ENCODE measurements around the gene RNASE1.
"Not testable (repeated sequence)": the region's sequence is repeated elsewhere in the genome, so short reads cannot be mapped to it uniquely, and the experiment has no call there.

Gene RNASE1

DNA sequence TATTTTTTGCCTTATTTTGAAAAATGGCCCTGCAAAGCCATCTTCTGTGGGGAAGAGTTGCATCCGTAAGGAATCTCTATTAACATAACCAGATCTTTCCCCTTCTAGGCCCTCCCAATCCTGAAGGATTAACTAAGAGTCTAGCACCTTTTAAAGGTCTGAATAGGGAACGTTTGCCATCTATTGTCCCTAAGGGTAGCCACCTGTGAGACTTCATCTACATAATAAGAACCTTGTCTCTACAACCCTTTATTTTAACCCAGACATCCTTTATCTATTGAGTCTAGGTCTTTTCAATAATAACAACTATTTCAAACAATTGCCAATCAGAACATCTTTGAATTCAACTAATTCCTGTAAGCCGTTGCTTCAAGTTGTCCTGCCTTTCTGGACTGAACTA is 30.0 kb downstream of the RNASE1 start:
- TF ChIP-seq EZH2phosphoT487 (IDR thresholded peaks at IDR 0.05; ENCODE audit: low read depth) (no peak), CTCF (IDR thresholded peaks at IDR 0.05; ENCODE audit: low read depth, low read length) (no peak)
- Histone ChIP-seq H3K27ac (ENCODE audit: low read length) (no peak overlapping the region), H3K27me3 (ENCODE audit: low read depth, low read length) (no peaks in the 10 kb centered on the region), H3K9me3 (ENCODE audit: insufficient read depth, low read length) (no peaks in the 10 kb centered on the region), H3K4me1 (ENCODE audit: low read length) (peaks cover 8% of the 10 kb centered on the region), H3K79me2 (ENCODE audit: low read length) (no peaks in the 10 kb centered on the region), H3K4me3 (ENCODE audit: low read length) (no peak overlapping the region), H4K20me1 (ENCODE audit: insufficient read depth, low read length) (no peaks in the 10 kb centered on the region), H2AFZ (ENCODE audit: low read depth, low read length) (no peak overlapping the region), H3K36me3 (replicated peaks; ENCODE audit: low read depth, low read length) (no peaks in the 10 kb centered on the region), H3K4me2 (ENCODE audit: low read length) (no peak overlapping the region), H3K9ac (ENCODE audit: low read length) (no peak overlapping the region)

- Histone ChIP-seq H3K9ac (ENCODE audit: low read length) (no peak overlapping the region), H3K4me1 (ENCODE audit: low read length) (peaks cover 21% of the 10 kb centered on the region), H3K4me2 (ENCODE audit: low read length) (no peak overlapping the region), H3K36me3 (replicated peaks; ENCODE audit: low read depth, low read length) (no peaks in the 10 kb centered on the region), H3K4me3 (ENCODE audit: low read length) (no peak overlapping the region), H3K27ac (ENCODE audit: low read length) (no peak overlapping the region), H2AFZ (ENCODE audit: low read depth, low read length) (no peak overlapping the region), H3K27me3 (ENCODE audit: low read depth, low read length) (no peaks in the 10 kb centered on the region), H3K79me2 (ENCODE audit: low read length) (no peaks in the 10 kb centered on the region), H3K9me3 (ENCODE audit: insufficient read depth, low read length) (no peaks in the 10 kb centered on the region), H4K20me1 (ENCODE audit: insufficient read depth, low read length) (no peaks in the 10 kb centered on the region)
- no peak for TF ChIP-seq EZH2phosphoT487 (IDR thresholded peaks at IDR 0.05; ENCODE audit: low read depth)
Observed at GRCh38 chr14:20769421-20769820, 33.2 kb downstream of the RNASE1 start.

- no peak for TF ChIP-seq EZH2phosphoT487 (IDR thresholded peaks at IDR 0.05; ENCODE audit: low read depth)
- no peak for TF ChIP-seq CTCF (IDR thresholded peaks at IDR 0.05; ENCODE audit: low read depth, low read length)
- H3K9ac ChIP-seq (ENCODE audit: low read length), result no peak overlapping the region
- H3K27me3 ChIP-seq (ENCODE audit: low read depth, low read length), result no peaks in the 10 kb centered on the region
- H3K79me2 ChIP-seq (ENCODE audit: low read length), result no peaks in the 10 kb centered on the region
- H4K20me1 ChIP-seq (ENCODE audit: insufficient read depth, low read length), result no peaks in the 10 kb centered on the region
- H3K36me3 ChIP-seq (replicated peaks; ENCODE audit: low read depth, low read length), result no peaks in the 10 kb centered on the region
- H3K9me3 ChIP-seq (ENCODE audit: insufficient read depth, low read length), result no peaks in the 10 kb centered on the region
- H3K27ac ChIP-seq (ENCODE audit: low read length), result no peak overlapping the region
- no peak overlapping the region for H2AFZ ChIP-seq (ENCODE audit: low read depth, low read length)
- H3K4me2 ChIP-seq (ENCODE audit: low read length), result no peak overlapping the region
- H3K4me1 ChIP-seq (ENCODE audit: low read length), result peaks cover 25% of the 10 kb centered on the region
- H3K4me3 ChIP-seq (ENCODE audit: low read length), result no peak overlapping the region
Observed at GRCh38 chr14:20768593-20768892, 34.1 kb downstream of the RNASE1 start.

DNA sequence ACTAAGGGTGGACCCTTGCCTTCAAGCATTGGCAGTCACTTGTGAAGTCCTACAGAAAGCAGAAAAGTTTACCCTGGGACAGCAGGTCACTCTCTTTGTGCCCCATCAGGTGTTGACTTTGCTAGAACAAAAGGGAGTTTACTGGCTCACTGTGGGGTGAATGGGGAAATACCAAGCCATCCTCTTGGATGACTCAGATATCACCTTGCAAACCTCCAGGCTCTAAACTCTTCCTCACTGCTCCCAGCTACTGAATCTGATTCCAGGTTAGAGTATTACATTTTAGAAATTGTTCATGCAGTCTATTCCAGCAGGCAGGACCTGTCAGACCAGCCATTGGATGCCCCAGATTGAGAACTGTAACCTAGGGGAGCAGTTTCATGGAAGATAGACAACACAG is 41.7 kb downstream of the RNASE1 start:
- H3K4me3 ChIP-seq (ENCODE audit: low read length), result no peak overlapping the region
- H3K27ac ChIP-seq (ENCODE audit: low read length), result no peak overlapping the region
- H3K36me3 ChIP-seq (replicated peaks; ENCODE audit: low read depth, low read length), result no peaks in the 10 kb centered on the region
- H3K4me2 ChIP-seq (ENCODE audit: low read length), result no peak overlapping the region
- H4K20me1 ChIP-seq (ENCODE audit: insufficient read depth, low read length), result no peaks in the 10 kb centered on the region
- H3K4me1 ChIP-seq (ENCODE audit: low read length), result peaks cover 23% of the 10 kb centered on the region
- no peaks in the 10 kb centered on the region for H3K9me3 ChIP-seq (ENCODE audit: insufficient read depth, low read length)
- H3K79me2 ChIP-seq (ENCODE audit: low read length), result no peaks in the 10 kb centered on the region
- H3K9ac ChIP-seq (ENCODE audit: low read length), result no peak overlapping the region
- H3K27me3 ChIP-seq (ENCODE audit: low read depth, low read length), result no peaks in the 10 kb centered on the region
- H2AFZ ChIP-seq (ENCODE audit: low read depth, low read length), result no peak overlapping the region
- no peak for TF ChIP-seq CTCF (IDR thresholded peaks at IDR 0.05; ENCODE audit: low read depth, low read length)
- TF ChIP-seq EZH2phosphoT487 (IDR thresholded peaks at IDR 0.05; ENCODE audit: low read depth), result no peak

- not testable (repeated sequence) for H3K4me2 ChIP-seq (ENCODE audit: low read length); H3K27me3 ChIP-seq (ENCODE audit: low read depth, low read length); H3K9me3 ChIP-seq (ENCODE audit: insufficient read depth, low read length); H3K36me3 ChIP-seq (replicated peaks; ENCODE audit: low read depth, low read length); H3K79me2 ChIP-seq (ENCODE audit: low read length); H2AFZ ChIP-seq (ENCODE audit: low read depth, low read length); H3K4me3 ChIP-seq (ENCODE audit: low read length); H4K20me1 ChIP-seq (ENCODE audit: insufficient read depth, low read length); H3K27ac ChIP-seq (ENCODE audit: low read length); H3K9ac ChIP-seq (ENCODE audit: low read length)
- H3K4me1 ChIP-seq (ENCODE audit: low read length), result peaks cover 15% of the 10 kb centered on the region
Observed at GRCh38 chr14:20759465-20759864, 43.2 kb downstream of the RNASE1 start.

Measured in OCI-LY3 (cell line).